Measurements from ENCODE around the gene ETNK2.

The ETNK2 gene

DNA sequence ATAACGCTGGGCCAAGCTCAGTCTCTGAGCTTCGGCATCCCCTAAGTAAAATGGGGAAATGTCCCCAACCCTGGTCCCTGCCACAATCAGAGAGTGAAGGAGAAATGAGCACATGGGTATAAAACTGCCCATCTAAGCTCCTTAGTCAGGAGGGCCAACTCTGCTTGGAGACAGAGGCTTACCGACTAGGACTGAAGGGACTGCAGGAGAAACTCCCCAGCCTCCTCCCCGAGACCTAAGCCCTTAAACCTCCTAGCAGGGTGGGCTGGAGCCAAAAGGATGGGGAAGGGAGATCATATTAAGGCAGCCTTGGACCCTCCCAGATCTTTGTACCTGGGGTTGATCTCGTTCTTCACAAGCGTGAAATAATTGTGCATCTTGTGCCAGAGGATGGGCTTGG is 5.5 kb downstream of the ETNK2 start:
- no peak overlapping the region for H3K4me3 ChIP-seq (ENCODE audit: low read depth, low read length)
- TF ChIP-seq CTCF (IDR thresholded peaks at IDR 0.05; ENCODE audit: low read depth, low read length) = no peak

DNA sequence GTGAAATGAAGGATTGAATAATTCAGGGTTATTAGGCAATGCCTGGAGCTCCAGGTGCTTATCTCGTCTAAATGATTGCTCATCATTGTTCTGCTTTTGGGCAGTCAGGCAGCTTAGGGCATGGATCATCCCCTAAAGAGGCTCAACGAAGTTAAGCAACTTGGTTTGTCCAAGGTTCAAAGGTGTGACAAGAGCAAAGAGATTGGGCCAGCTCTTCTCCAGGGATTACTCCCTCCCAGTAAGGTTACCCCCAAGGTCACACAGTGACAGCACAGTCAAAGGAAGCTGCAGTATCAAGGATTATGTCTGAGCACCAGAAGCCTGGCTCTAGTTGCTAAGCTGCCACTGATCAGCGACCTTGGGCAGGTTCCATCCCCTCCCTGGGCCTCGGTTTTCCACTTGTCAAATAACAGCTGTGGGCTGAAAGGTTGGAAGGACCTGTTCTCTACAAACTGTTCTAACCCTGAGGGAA is 6.8 kb downstream of the ETNK2 start:
- H3K4me3 ChIP-seq (ENCODE audit: low read depth, low read length) = no peak overlapping the region
- TF ChIP-seq CTCF (IDR thresholded peaks at IDR 0.05; ENCODE audit: low read depth, low read length) = no peak

DNA sequence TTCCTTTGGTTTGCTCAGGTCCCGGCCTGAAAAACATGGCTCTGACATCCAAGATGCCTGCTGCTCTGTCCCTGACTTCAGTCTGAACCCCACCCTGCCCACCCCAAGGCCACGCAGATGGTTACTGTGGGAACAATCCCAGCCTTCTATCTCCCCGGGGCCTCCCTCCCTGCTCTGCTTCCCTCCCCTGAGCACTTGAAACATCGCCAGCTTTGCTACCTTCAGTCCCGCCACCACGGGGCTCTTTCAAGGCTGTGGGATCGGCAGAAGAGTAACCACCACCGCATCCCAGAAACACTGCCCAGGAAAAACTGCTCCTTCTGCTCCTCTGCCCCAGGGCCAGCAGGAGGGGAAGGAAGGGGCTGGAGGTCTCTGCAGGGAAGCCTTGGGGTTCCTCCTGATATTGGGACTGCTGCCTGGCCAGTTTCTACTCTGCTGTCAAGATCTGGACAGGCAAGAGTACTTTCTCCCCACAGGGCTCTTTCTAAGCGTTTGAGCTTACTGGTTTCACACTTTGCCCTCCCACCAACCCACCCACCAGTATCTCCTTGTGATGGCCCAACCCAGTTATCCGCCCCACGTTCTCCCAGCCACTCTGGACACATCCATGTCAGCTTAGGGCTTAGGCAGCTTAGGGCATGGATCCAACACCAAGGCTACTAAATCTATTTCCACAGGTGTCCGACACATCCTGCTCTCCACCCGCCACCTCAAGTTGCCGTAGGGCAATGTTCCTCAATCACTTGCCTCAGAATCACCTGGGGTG is 8.4 kb downstream of the ETNK2 start:
- TF ChIP-seq CTCF (IDR thresholded peaks at IDR 0.05; ENCODE audit: low read depth, low read length) = no peak
- no peak overlapping the region for H3K4me3 ChIP-seq (ENCODE audit: low read depth, low read length)

- no peak overlapping the region for H3K4me3 ChIP-seq (ENCODE audit: low read depth, low read length)
- TF ChIP-seq CTCF (IDR thresholded peaks at IDR 0.05; ENCODE audit: low read depth, low read length) = no peak
These were observed 9.5 kb downstream of the ETNK2 start for GRCh38 chr1:204142032-204142974.

GRCh38 chr1:204141131-204141530 is 10.7 kb downstream of the ETNK2 start:
- H3K4me3 ChIP-seq (ENCODE audit: low read depth, low read length) = no peak overlapping the region
- no peak for TF ChIP-seq CTCF (IDR thresholded peaks at IDR 0.05; ENCODE audit: low read depth, low read length)

DNA sequence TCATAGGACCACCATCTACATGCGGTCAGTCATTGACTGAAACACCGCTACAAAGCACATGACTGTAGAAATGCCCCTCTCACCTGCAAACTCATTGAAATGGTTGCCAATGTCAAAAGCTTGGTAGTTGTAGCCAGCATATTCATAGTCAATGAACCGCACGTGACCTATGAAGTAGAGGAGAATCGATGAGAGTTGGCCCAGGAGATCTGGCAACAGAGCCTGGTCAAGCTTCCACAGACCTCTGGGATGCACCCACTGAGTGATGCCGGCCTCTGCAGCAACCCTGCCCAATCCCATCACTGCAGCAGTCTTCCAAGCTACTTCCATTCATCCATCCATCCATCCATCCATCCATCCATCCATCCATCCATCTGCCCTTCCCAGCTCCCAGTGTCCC is 11.9 kb downstream of the ETNK2 start:
- TF ChIP-seq CTCF (IDR thresholded peaks at IDR 0.05; ENCODE audit: low read depth, low read length) = no peak

DNA sequence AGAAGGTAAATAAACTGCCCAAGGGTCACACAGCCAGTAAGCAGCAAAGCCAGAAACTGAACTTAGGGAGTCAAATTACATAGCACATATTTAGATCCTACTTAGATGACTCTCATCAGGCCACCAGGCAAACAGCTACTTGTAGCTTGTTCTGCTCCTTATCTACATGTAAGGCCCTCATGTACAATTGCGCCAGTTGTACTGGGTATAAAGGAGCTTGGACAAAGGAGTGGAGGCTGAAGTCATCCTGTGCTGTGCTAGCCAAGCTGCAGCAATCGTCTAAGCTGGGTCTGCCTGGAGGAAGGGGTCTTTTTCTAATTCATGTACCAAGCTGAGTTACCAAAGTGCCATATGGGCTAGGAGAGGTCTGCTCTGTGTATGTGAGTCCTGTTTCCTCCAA is 12.8 kb downstream of the ETNK2 start:
- no peak overlapping the region for H3K4me3 ChIP-seq (ENCODE audit: low read depth, low read length)
- no peak for TF ChIP-seq CTCF (IDR thresholded peaks at IDR 0.05; ENCODE audit: low read depth, low read length)

More for the DNA sequence above, 11.9 kb downstream of the ETNK2 start:
- H3K4me3 ChIP-seq (ENCODE audit: low read depth, low read length) = no peak overlapping the region
